HG02852 (cell line): ENCODE results near the gene GRB2.
A peak's percentile ranks its signal among the peaks of the same experiment; 100 is the strongest.
"Not testable (repeated sequence)": the region's sequence is repeated elsewhere in the genome, so short reads cannot be mapped to it uniquely, and the experiment has no call there.

Source experiments
- ATAC-seq: cut with Tn5 transposase; IDR thresholded peaks from one replicate; pipeline ENCODE4 v1.9.1; 2021; ENCODE audit warnings: mild to moderate bottlenecking, moderate library complexity; ENCODE audit not compliant: unreplicated experiment

GRB2 gene

GRCh38 chr17:75356260-75356937 lies 49.1 kb downstream of the GRB2 start:
- ATAC-seq: no peak

- no peak for ATAC-seq
These were observed 52.3 kb downstream of the GRB2 start for GRCh38 chr17:75353176-75353575.

- no peak for ATAC-seq
These were observed 53.4 kb downstream of the GRB2 start for GRCh38 chr17:75352079-75352569.

GRCh38 chr17:75350706-75351105 lies 54.8 kb downstream of the GRB2 start:
- no peak for ATAC-seq

GRCh38 chr17:75350029-75350428 lies 55.4 kb downstream of the GRB2 start:
- no peak for ATAC-seq

GRCh38 chr17:75349589-75349988 lies 55.9 kb downstream of the GRB2 start:
- no peak for ATAC-seq

GRCh38 chr17:75348386-75349012 lies 57.0 kb downstream of the GRB2 start:
- no peak for ATAC-seq

GRCh38 chr17:75346906-75347305 lies 58.6 kb downstream of the GRB2 start:
- ATAC-seq: no peak

- not testable (repeated sequence) for ATAC-seq
These were observed 59.1 kb downstream of the GRB2 start for GRCh38 chr17:75346368-75346767.

GRCh38 chr17:75345514-75346167 lies 59.8 kb downstream of the GRB2 start:
- peak; percentile 62 for ATAC-seq

GRCh38 chr17:75344666-75345065 lies 60.8 kb downstream of the GRB2 start:
- no peak for ATAC-seq

GRCh38 chr17:75342996-75343395 lies 62.5 kb downstream of the GRB2 start:
- no peak for ATAC-seq

GRCh38 chr17:75341784-75342486 lies 63.5 kb downstream of the GRB2 start:
- no peak for ATAC-seq

GRCh38 chr17:75340631-75341030 lies 64.8 kb downstream of the GRB2 start:
- no peak for ATAC-seq

GRCh38 chr17:75339971-75340370 lies 65.5 kb downstream of the GRB2 start:
- ATAC-seq: no peak

GRCh38 chr17:75338335-75338734 lies 67.1 kb downstream of the GRB2 start:
- ATAC-seq: no peak

GRCh38 chr17:75335315-75335714 lies 70.2 kb downstream of the GRB2 start:
- no peak for ATAC-seq

GRCh38 chr17:75334723-75335122 lies 70.8 kb downstream of the GRB2 start:
- ATAC-seq: no peak

- ATAC-seq: no peak
These were observed 73.8 kb downstream of the GRB2 start for GRCh38 chr17:75331671-75332070.

GRCh38 chr17:75327757-75328156 lies 77.7 kb downstream of the GRB2 start:
- no peak for ATAC-seq

GRCh38 chr17:75326226-75326848 lies 79.1 kb downstream of the GRB2 start:
- ATAC-seq: no peak
